Fibroblast of villous mesenchyme (primary cell): ENCODE results near the gene SUCLG2. TPM values are rescaled to one million over a fixed set of nuclear protein-coding genes. Genes with fewer than 3 reads are reported as not detected.
"Not testable (repeated sequence)": the region's sequence is repeated elsewhere in the genome, so short reads cannot be mapped to it uniquely, and the experiment has no call there.

ENCODE experiments used
- DNase-seq: peaks from one replicate; pipeline ENCODE4 v3.0.0-alpha.2; 2010; ENCODE audit warnings: low read depth
- H3K4me3 ChIP-seq: 2 replicates; pipeline ENCODE4 v1.5.1; 2011; ENCODE audit warnings: low read depth, mild to moderate bottlenecking, low read length
- total RNA-seq: library from RNA; depleted of rRNA; stranded (reverse); fragments of >200 nt; gene quantifications from 2 replicates; pipeline ENCODE4 v1.2.3, GENCODE V29; 2012
- TF ChIP-seq, protein P1 (sequence below): IDR thresholded peaks from 2 replicates; pipeline ENCODE4 v1.5.1; 2012; ENCODE audit warnings: low read depth, mild to moderate bottlenecking, low read length; ENCODE audit not compliant: insufficient read depth

SUCLG2 gene
- total RNA-seq, 1 donor = 45.8 TPM

DNA sequence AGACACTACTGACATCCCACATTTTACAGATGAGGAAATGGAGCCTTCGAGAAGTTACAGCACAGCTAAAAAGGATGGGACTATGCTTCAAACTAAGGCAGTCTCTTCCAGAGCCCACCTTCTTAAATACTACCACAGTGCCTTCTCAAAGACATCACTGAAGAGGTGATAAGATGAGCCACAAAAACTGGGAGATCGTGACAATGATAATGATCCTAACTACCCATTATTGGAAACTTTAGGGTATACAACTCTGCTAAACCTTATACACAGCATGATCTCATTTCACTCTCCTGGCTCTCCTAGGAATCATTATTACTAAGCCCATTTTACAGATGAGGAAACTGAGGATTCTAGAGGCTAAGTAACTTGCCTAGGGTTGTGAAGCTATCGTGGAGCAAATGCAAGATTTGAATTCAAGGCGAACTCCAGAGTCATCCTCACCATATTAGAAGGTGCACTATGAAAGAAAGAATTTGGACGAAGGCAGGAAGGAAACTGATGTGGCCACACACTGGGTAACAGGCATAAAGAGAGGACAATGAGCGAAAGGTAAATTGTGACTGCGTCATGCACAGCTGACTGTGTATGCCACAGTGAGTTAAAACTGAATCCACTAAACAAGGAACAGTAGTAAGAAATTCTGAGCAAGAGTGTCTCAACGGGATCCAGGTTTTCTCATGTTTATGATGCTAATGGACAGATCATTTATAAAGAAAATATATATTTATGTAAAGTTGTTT lies 55.4 kb downstream of the SUCLG2 start:
- TF ChIP-seq, protein P1, sequence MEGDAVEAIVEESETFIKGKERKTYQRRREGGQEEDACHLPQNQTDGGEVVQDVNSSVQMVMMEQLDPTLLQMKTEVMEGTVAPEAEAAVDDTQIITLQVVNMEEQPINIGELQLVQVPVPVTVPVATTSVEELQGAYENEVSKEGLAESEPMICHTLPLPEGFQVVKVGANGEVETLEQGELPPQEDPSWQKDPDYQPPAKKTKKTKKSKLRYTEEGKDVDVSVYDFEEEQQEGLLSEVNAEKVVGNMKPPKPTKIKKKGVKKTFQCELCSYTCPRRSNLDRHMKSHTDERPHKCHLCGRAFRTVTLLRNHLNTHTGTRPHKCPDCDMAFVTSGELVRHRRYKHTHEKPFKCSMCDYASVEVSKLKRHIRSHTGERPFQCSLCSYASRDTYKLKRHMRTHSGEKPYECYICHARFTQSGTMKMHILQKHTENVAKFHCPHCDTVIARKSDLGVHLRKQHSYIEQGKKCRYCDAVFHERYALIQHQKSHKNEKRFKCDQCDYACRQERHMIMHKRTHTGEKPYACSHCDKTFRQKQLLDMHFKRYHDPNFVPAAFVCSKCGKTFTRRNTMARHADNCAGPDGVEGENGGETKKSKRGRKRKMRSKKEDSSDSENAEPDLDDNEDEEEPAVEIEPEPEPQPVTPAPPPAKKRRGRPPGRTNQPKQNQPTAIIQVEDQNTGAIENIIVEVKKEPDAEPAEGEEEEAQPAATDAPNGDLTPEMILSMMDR = no peak
- no peak overlapping the region for H3K4me3 ChIP-seq
- no peak for DNase-seq

DNA sequence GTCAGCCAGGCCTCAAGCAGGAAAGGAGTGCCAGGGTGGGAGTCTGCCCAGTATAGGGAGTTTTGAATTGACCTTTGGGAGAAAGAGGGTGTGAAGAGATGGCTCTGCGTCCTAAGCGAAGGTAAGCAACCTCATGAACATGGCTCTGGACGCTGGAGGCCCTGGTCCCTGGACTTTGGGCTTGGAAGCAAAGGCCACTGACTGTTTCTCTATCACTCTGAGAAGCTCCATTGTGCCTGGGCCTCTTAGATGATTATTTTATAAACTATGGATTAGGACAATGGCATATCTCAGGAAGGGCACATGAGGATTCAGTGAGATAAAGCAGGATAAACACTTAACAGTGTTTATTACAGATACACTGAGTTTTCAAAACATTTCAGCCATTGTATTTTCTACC lies 59.0 kb downstream of the SUCLG2 start:
- DNase-seq = no peak

DNA sequence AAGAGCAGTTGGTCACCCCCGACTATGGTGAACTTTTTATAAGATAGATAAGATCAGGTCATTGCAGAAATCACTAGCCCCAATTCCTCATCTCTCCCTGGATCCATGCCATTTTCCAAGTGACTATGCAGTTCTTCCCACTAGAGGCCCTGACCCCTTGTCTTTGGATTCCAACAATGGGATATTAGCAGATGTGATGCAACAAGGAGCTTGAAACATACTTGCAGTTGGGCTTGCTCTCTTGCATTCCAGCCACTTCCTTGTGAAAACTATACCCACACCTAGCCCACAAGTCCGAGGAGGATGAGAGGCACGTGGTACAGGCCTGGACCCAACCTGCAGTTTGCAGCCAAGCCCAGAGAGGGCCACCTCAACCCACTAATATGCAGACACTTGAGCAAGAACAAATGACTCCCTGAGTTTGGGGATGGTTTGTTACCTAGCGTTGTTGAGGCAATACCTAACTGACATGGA lies 60.6 kb downstream of the SUCLG2 start:
- peak; percentile 26 for DNase-seq
- no peak overlapping the region for H3K4me3 ChIP-seq
- TF ChIP-seq, protein P1 = peak; percentile 39

More for the DNA sequence above, 59.0 kb downstream of the SUCLG2 start:
- TF ChIP-seq, protein P1 = no peak
- H3K4me3 ChIP-seq = no peak overlapping the region

DNA sequence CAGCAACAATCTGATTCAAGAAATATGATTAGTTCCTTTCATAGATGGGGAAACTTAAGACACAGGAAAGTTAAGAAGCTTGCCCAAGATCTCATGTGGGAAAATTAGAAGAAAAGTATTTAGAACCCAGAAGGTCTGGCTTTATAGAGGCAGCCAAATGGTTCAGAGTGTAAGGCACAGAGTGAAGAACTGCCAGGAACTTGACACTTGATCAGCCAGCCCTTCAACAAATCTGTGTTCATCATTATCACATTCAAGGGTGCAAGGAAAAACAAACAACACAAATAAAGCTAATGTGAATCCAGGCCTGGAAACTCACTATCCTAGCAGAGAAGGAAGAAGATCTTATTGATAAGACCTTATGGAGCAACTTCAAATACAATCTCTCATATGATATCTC lies 62.4 kb downstream of the SUCLG2 start:
- H3K4me3 ChIP-seq = no peak overlapping the region
- TF ChIP-seq, protein P1 = no peak
- DNase-seq = no peak

DNA sequence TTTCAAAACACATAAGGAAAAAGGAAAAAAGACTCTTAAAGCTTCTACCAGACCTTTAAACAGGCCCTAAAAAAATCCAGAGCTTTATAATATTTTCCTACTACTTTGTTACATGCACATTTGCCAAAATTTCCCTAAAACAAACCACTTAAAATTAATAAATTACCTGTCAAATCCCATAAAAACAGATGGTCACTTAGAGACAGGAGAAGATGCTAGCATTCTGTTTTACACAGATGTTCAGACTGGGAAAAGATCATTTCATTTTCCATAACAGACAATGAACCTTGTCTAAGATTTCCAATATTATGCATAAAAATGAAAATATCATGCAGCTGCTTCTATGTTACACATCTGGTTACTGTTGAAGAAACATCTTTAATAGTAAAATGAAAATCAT lies 66.6 kb downstream of the SUCLG2 start:
- DNase-seq = no peak
- TF ChIP-seq, protein P1 = no peak
- no peak overlapping the region for H3K4me3 ChIP-seq

DNA sequence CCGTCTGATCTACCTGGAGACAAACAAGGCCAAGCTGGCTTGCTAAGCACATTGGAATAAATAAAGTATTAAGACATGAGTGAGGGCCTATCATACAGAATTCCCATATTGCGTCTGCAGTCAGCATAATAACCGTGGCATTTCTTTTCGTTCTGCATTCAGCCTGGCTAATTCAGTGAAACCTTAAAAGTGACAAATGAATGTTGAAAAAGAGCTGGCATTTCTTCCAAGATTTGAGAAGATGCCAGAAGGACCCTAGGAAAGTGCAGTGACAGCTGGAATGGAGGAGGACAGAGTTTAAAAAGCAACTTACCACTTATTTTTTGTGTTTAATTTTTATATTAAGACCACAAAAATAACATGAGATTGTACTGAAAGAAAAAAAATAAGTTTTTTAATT lies 67.1 kb downstream of the SUCLG2 start:
- TF ChIP-seq, protein P1 = no peak
- H3K4me3 ChIP-seq = no peak overlapping the region
- no peak for DNase-seq

DNA sequence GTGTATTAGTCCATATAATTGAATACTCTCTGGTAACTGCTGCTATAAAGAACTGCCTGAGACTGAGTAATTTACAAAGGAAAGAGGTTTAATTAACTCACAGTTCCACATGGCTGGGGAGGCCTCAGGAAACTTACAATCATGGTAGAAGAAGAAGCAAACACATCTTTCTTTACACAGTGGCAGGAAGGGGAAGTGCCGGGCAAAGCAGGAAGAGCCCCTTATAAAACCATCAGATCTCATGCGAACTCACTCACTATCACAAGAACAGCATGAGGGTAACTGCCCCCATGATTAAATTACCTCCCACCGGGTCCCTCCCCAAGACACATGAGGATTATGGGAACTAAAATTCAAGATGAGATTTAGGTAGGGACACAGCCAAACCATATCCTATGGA lies 69.8 kb downstream of the SUCLG2 start:
- not testable (repeated sequence) for DNase-seq, H3K4me3 ChIP-seq
